CD4-positive, alpha-beta memory T cell (primary cell): Measurements from ENCODE around the gene FBP1. TPM values are rescaled to one million over a fixed set of nuclear protein-coding genes. Genes with fewer than 3 reads are reported as not detected.
A peak's percentile ranks its signal among the peaks of the same experiment; 100 is the strongest.

ENCODE experiments used
- CTCF ChIA-PET: fragments of 350-600 bp; sonication (Branson Sonifier 250); formaldehyde crosslinking; loops from one replicate; lab custom pipeline; 2021; ENCODE audit warnings: inconsistent platforms; ENCODE audit not compliant: partially characterized antibody; lab: Charles Lee
- POLR2A ChIA-PET: fragments of 350-600 bp; sonication (Branson Sonifier 250); formaldehyde crosslinking; loops from one replicate; lab custom pipeline; 2021; ENCODE audit not compliant: partially characterized antibody; lab: Charles Lee
- DNase-seq, 5 donors: peaks; one replicate each; pipeline versions ENCODE4 v3.0.0 to v3.0.0-alpha.2; 2020 to 2022; ENCODE audit warnings: mixed read lengths in 1 of 5
- H3K27ac ChIP-seq: one replicate; pipeline ENCODE4 v1.7.0; 2013; ENCODE audit warnings: low read depth, low read length
- H3K27me3 ChIP-seq: 2 replicates; pipeline ENCODE4 v1.7.0; 2013; ENCODE audit warnings: mild to moderate bottlenecking, low read length, moderate library complexity; ENCODE audit not compliant: insufficient read depth
- H3K36me3 ChIP-seq: 2 replicates; pipeline ENCODE4 v1.7.0; 2013; ENCODE audit warnings: mild to moderate bottlenecking, low read length, moderate library complexity; ENCODE audit not compliant: insufficient read depth
- H3K4me1 ChIP-seq: 2 replicates; pipeline ENCODE4 v1.7.0; 2013; ENCODE audit warnings: mild to moderate bottlenecking, low read length, moderate library complexity; ENCODE audit not compliant: insufficient read depth
- H3K4me3 ChIP-seq, 2 donors: one replicate each; pipeline ENCODE4 v1.7.0; 2013; ENCODE audit warnings: low read length in 2 of 2, mild to moderate bottlenecking in 1 of 2
- H3K9me3 ChIP-seq, 2 donors: one replicate each; pipeline ENCODE4 v1.7.0; 2013; ENCODE audit warnings: low read length in 2 of 2, control low read depth in 1 of 2; ENCODE audit not compliant: control insufficient read depth in 1 of 2
- H3K27ac Mint-ChIP-seq, 7 donors: one replicate each; pipeline ENCODE4 v1.8.0; 2020 to 2021; ENCODE audit warnings: mixed read lengths in 7 of 7, mild to moderate bottlenecking in 6 of 7, inconsistent platforms in 3 of 7, moderate library complexity in 3 of 7
- H3K27me3 Mint-ChIP-seq, 2 donors: one replicate each; pipeline ENCODE4 v1.8.0; 2020 to 2021; ENCODE audit warnings: mixed read lengths in 2 of 2
- H3K36me3 Mint-ChIP-seq, 2 donors: one replicate each; pipeline ENCODE4 v1.8.0; 2020 to 2021; ENCODE audit warnings: mixed read lengths in 2 of 2, inconsistent platforms in 1 of 2, mild to moderate bottlenecking in 1 of 2
- H3K4me1 Mint-ChIP-seq, 4 donors: one replicate each; pipeline ENCODE4 v1.8.0; 2020 to 2021; ENCODE audit warnings: mixed read lengths in 4 of 4, mild to moderate bottlenecking in 1 of 4
- H3K4me3 Mint-ChIP-seq, 8 donors: one replicate each; pipeline ENCODE4 v1.8.0; 2020 to 2021; ENCODE audit warnings: mixed read lengths in 8 of 8, mild to moderate bottlenecking in 7 of 8, moderate library complexity in 6 of 8, inconsistent platforms in 3 of 8
- H3K9me3 Mint-ChIP-seq, 8 donors: one replicate each; pipeline ENCODE4 v1.8.0; 2020 to 2021; ENCODE audit warnings: mixed read lengths in 8 of 8, mild to moderate bottlenecking in 5 of 8, inconsistent platforms in 3 of 8, moderate library complexity in 1 of 8
- intact Hi-C: fragments of 100-400 bp; cut with micrococcal nuclease; formaldehyde crosslinking; loops from one replicate; pipeline ENCODE4 v1.15.1; 2023
- polyA plus RNA-seq, 2 donors: library from polyadenylated mRNA; unstranded; fragments of 300-500 nt; fragmentation: Illumina TruSeq; gene quantifications; one replicate each; pipeline ENCODE4 v1.2.3, GENCODE V29; 2021
- total RNA-seq, 2 experiments: library from RNA; stranded (reverse); gene quantifications; one replicate each; pipeline ENCODE4 v1.2.3, GENCODE V29; 2021

FBP1 gene
- total and polyA plus RNA-seq, 4 experiments from 2014 or later, result 3.5 to 9.2 (median 7.2) TPM

DNA sequence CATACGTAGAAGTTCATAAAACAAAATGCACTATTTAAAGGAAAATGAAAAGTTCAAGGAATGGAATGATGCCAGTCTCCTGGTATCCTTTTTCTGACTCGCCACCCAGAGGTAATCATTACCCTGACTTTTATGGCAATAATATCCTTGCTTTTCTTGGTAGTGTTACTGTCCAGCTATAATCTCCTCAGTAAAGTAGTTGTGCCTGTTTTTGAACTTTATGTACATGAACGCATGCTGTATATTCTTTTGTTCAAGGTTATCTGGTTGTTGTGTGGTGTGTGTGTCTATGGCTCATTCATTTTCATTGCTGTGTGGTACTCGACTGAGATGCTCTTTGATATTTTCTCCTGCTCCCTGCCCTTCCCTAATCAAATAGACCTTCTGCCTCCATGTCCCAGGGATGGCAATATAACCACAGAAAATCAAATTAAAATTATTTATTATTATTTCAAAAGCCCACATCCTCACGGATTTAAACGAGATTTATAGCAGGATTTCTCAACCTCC lies 29.2 kb upstream of the FBP1 start:
- Mint-ChIP-seq H3K4me1 (peaks cover 4 to 9% (median 6%) of the 10 kb centered on the region in 4 donors), H3K27me3 (peaks cover 0 to 7% of the 10 kb centered on the region in 2 donors)
- no peaks in the 10 kb centered on the region for H3K4me1 ChIP-seq

GRCh38 chr9:94666364-94667099 lies 27.2 kb upstream of the FBP1 start:
- H3K36me3 Mint-ChIP-seq, result peaks cover 0 to 2% of the 10 kb centered on the region in 2 donors
- H3K27ac Mint-ChIP-seq, result no peak overlapping the region
- H3K4me1 Mint-ChIP-seq, result peaks cover 4 to 9% (median 6%) of the 10 kb centered on the region in 4 donors
- Histone ChIP-seq H3K27me3 (peaks cover 4% of the 10 kb centered on the region), H3K4me3 (no peak overlapping the region), H3K36me3 (no peaks in the 10 kb centered on the region), H3K27ac (no peak overlapping the region), H3K4me1 (no peaks in the 10 kb centered on the region), H3K9me3 (no peaks in the 10 kb centered on the region)
- intact Hi-C loops, result no loop called here
- no peak for DNase-seq
- ChIA-PET CTCF (interaction anchor here (6.3 to 8.7 kb wide), 2 partner anchors 14 to 463 kb away, joined by 85 to 127 read pairs; no protein-coding TSS in a partner anchor), POLR2A (no interaction called here)
- H3K4me3 Mint-ChIP-seq, result peak overlapping the region in 1 of 8 donors; percentile 39
- no peaks in the 10 kb centered on the region for H3K9me3 Mint-ChIP-seq
- H3K27me3 Mint-ChIP-seq, result peaks cover 4 to 7% of the 10 kb centered on the region in 2 donors

More for the DNA sequence above, 29.2 kb upstream of the FBP1 start:
- H3K4me3 Mint-ChIP-seq, result peak overlapping the region in 5 of 8 donors; percentile 37 to 97 (median 95)
- DNase-seq, result no peak
- H3K9me3 Mint-ChIP-seq, result no peaks in the 10 kb centered on the region
- H3K27ac ChIP-seq, result no peak overlapping the region
- ChIA-PET CTCF (interaction anchor here (0.6 to 8.7 kb wide), 16 partner anchors 11 to 1648 kb away, joined by 3 to 127 read pairs (median 4); partner anchors contain the start of genes AOPEP and FBP1), POLR2A (interaction anchor here (0.7 to 2.0 kb wide), 7 partner anchors 11 to 484 kb away, joined by 3 to 18 read pairs (median 3); partner anchors contain the start of genes AOPEP and FBP1)
- intact Hi-C loops, result loop anchor here (1.0 to 2.0 kb wide), 2 partner anchors 58 to 500 kb away; partner anchors contain the start of gene AOPEP
- H3K27me3 ChIP-seq, result peaks cover 4% of the 10 kb centered on the region
- H3K36me3 Mint-ChIP-seq, result peaks cover 0 to 2% of the 10 kb centered on the region in 2 donors
- no peak overlapping the region for H3K4me3 ChIP-seq
- no peaks in the 10 kb centered on the region for H3K9me3 ChIP-seq
- peak overlapping the region in 1 of 7 donors; percentile 68 for H3K27ac Mint-ChIP-seq
- H3K36me3 ChIP-seq, result no peaks in the 10 kb centered on the region

- Histone ChIP-seq H3K36me3 (no peaks in the 10 kb centered on the region), H3K9me3 (no peaks in the 10 kb centered on the region), H3K27me3 (peaks cover 4% of the 10 kb centered on the region), H3K27ac (no peak overlapping the region), H3K4me3 (no peak overlapping the region), H3K4me1 (no peaks in the 10 kb centered on the region)
- Mint-ChIP-seq H3K27ac (peak overlapping the region in 1 of 7 donors; percentile 58), H3K9me3 (no peaks in the 10 kb centered on the region), H3K27me3 (peaks cover 4 to 7% of the 10 kb centered on the region in 2 donors), H3K4me3 (no peak overlapping the region), H3K36me3 (peaks cover 0 to 2% of the 10 kb centered on the region in 2 donors), H3K4me1 (peaks cover 4 to 9% (median 6%) of the 10 kb centered on the region in 4 donors)
- DNase-seq, result no peak
- ChIA-PET POLR2A (no interaction called here), CTCF (interaction anchor here (6.3 to 8.7 kb wide), 2 partner anchors 14 to 464 kb away, joined by 85 to 127 read pairs; no protein-coding TSS in a partner anchor)
- intact Hi-C loops, result no loop called here
Measured at GRCh38 chr9:94665613-94666012, 26.3 kb upstream of the FBP1 start.

DNA sequence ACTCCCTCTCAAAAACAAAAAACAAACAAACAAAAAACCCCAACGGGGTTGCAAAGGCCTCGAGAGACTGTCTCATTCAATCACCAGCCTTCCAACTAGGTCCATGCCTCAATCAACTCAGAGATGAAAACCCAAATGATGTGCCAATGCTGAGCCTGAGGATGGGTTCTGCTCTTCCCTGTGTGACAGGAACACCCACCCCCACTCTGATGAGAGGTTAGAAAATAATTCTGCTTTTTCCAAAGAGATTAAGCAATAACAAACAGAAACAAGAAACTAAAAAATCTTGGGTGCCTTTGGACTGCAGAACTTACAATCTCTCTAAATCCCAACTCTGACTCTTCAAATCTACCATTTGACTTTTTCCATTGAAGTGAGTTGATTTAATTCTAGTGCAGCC lies 25.5 kb upstream of the FBP1 start:
- Histone ChIP-seq H3K4me3 (no peak overlapping the region), H3K36me3 (no peaks in the 10 kb centered on the region), H3K9me3 (no peaks in the 10 kb centered on the region), H3K4me1 (no peaks in the 10 kb centered on the region), H3K27ac (no peak overlapping the region), H3K27me3 (peaks cover 4% of the 10 kb centered on the region)
- intact Hi-C loops, result no loop called here
- ChIA-PET CTCF (no interaction called here), POLR2A (no interaction called here)
- Mint-ChIP-seq H3K27me3 (peaks cover 4 to 8% of the 10 kb centered on the region in 2 donors), H3K4me1 (peaks cover 3 to 9% (median 6%) of the 10 kb centered on the region in 4 donors), H3K27ac (no peak overlapping the region), H3K4me3 (no peak overlapping the region), H3K9me3 (no peaks in the 10 kb centered on the region), H3K36me3 (peaks cover 0 to 2% of the 10 kb centered on the region in 2 donors)
- no peak for DNase-seq

DNA sequence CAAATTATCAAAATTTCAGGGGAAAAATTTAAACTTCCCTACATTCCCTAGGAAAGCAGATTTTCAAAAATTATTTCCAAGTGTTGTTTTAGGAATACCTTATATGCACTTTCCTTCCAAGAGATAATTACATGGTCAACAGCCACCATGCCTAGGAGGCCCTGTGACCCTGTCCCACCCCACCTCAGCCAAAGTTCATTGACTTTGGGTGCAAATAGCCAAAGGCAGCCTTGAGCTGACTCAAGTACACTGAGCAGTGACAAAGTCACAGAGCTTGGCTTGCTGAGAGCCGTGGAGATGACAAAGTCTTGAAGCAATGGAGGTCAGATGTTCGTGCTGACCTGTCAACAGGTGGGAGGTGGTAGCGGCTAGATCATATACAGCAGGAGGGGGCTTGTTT lies 24.3 kb upstream of the FBP1 start:
- intact Hi-C loops, result no loop called here
- CTCF ChIA-PET, result no interaction called here
- no peak overlapping the region for H3K4me3 Mint-ChIP-seq
- H3K36me3 Mint-ChIP-seq, result no peaks in the 10 kb centered on the region
- no peak for DNase-seq
- no peaks in the 10 kb centered on the region for H3K4me1 ChIP-seq
- H3K36me3 ChIP-seq, result no peaks in the 10 kb centered on the region
- no peak overlapping the region for H3K4me3 ChIP-seq
- H3K27ac ChIP-seq, result no peak overlapping the region
- H3K9me3 Mint-ChIP-seq, result no peaks in the 10 kb centered on the region
- peaks cover 0 to 3% (median 2%) of the 10 kb centered on the region in 4 donors for H3K4me1 Mint-ChIP-seq
- POLR2A ChIA-PET, result no interaction called here
- H3K27me3 ChIP-seq, result peaks cover 4% of the 10 kb centered on the region
- H3K27me3 Mint-ChIP-seq, result peaks cover 4 to 8% of the 10 kb centered on the region in 2 donors
- no peak overlapping the region for H3K27ac Mint-ChIP-seq
- no peaks in the 10 kb centered on the region for H3K9me3 ChIP-seq

DNA sequence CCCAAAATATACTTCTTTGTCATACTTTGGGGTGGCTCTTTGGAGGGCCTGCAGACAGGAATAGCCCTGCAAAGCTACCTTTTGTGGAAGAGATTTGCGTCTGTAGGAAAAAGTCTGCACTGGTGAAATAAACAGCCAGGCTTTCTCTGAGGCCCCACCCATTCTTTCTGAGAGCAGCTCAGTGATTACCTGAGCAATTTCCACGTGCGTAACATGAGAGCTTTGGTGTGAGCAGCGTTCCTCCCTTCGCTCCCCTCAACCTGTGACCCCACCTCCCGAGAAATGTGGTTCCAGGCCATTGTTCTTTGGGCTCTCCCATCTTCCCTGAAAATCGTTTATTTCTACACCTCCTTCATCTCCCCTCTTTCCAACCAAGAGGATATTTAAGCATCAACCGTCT lies 23.8 kb upstream of the FBP1 start:
- no peak for DNase-seq
- POLR2A ChIA-PET, result no interaction called here
- H3K27ac ChIP-seq, result no peak overlapping the region
- no peaks in the 10 kb centered on the region for H3K36me3 ChIP-seq
- Mint-ChIP-seq H3K36me3 (no peaks in the 10 kb centered on the region), H3K27me3 (peaks cover 4 to 8% of the 10 kb centered on the region in 2 donors), H3K9me3 (no peaks in the 10 kb centered on the region), H3K4me3 (no peak overlapping the region), H3K4me1 (no peaks in the 10 kb centered on the region), H3K27ac (no peak overlapping the region)
- CTCF ChIA-PET, result interaction anchor here (1.3 kb wide), 1 partner anchor 468 kb away, joined by 3 read pairs; no protein-coding TSS in a partner anchor
- intact Hi-C loops, result no loop called here
- H3K4me3 ChIP-seq, result no peak overlapping the region
- H3K27me3 ChIP-seq, result peaks cover 4% of the 10 kb centered on the region
- H3K9me3 ChIP-seq, result no peaks in the 10 kb centered on the region
- H3K4me1 ChIP-seq, result no peaks in the 10 kb centered on the region
